B cell (primary cell): ENCODE measurements around the gene TFAP2B. TPM values are rescaled to one million over a fixed set of nuclear protein-coding genes. Genes with fewer than 3 reads are reported as not detected.

Experiments
- ATAC-seq: fragments of 200-7000 bp; cut with Tn5 transposase; one replicate; pipeline ENCODE4 v1.10.0; 2021; ENCODE audit warnings: low read depth, mild to moderate bottlenecking, moderate number of reproducible peaks, moderate library complexity
- CTCF ChIA-PET: fragments of 350-600 bp; sonication (Branson Sonifier 250); formaldehyde crosslinking; loops from one replicate; lab custom pipeline; 2021; ENCODE audit warnings: antibody characterized with exemption, inconsistent platforms; lab: Charles Lee
- POLR2A ChIA-PET: fragments of 350-600 bp; sonication (Branson Sonifier 250); formaldehyde crosslinking; loops from one replicate; lab custom pipeline; 2021; ENCODE audit warnings: antibody characterized with exemption; lab: Charles Lee
- DNase-seq: peaks from one replicate; pipeline ENCODE4 v3.0.0; 2013
- H2AFZ ChIP-seq: 2 replicates; pipeline ENCODE4 v1.6.1; 2012; ENCODE audit warnings: mild to moderate bottlenecking, low read depth, low read length; ENCODE audit not compliant: insufficient read depth, poor library complexity, severe bottlenecking
- H3K27ac ChIP-seq, 2 donors: 1 replicate in 1 of 2; 2 replicates in 1 of 2; pipeline ENCODE4 v1.5.1; 2012 to 2013; ENCODE audit warnings: low read length in 2 of 2, mild to moderate bottlenecking in 2 of 2, moderate library complexity in 1 of 2
- H3K27me3 ChIP-seq, 4 experiments: fragments of 200-600 bp in 1 of 4; sonication (generic) in 1 of 4; replicated peaks in 1 of 4; 1 replicate in 2 of 4; 2 replicates in 2 of 4; pipeline versions ENCODE4 v1.6.1 to v1.7.0; 2013 to 2016; ENCODE audit warnings: low read length in 3 of 4, mild to moderate bottlenecking in 2 of 4, mixed read lengths in 1 of 4, moderate library complexity in 1 of 4; ENCODE audit not compliant: insufficient read depth in 4 of 4, control insufficient read depth in 3 of 4; ENCODE audit errors: control extremely low read depth in 1 of 4
- H3K36me3 ChIP-seq, 2 experiments: replicated peaks in 1 of 2; 1 replicate in 1 of 2; 2 replicates in 1 of 2; pipeline versions ENCODE4 v1.6.1 to v1.7.1; 2013; ENCODE audit warnings: low read length in 1 of 2; ENCODE audit not compliant: insufficient read depth in 2 of 2, control insufficient read depth in 1 of 2; ENCODE audit errors: control extremely low read depth in 1 of 2, extremely low read depth in 1 of 2
- H3K4me1 ChIP-seq, 2 donors: fragments of 200-600 bp in 1 of 2; sonication (generic) in 1 of 2; 1 replicate in 1 of 2; 2 replicates in 1 of 2; pipeline versions ENCODE4 v1.5.1 to v1.6.1; 2013 to 2017; ENCODE audit warnings: low read length in 2 of 2; ENCODE audit not compliant: control insufficient read depth in 2 of 2, insufficient read depth in 2 of 2
- H3K4me2 ChIP-seq: replicated peaks from 2 replicates; pipeline ENCODE3; 2012; ENCODE audit warnings: mild to moderate bottlenecking, low read depth, low read length; ENCODE audit not compliant: poor library complexity, severe bottlenecking
- H3K4me3 ChIP-seq, 5 experiments: fragments of 200-600 bp in 1 of 5; sonication (generic) in 1 of 5; 1 replicate in 3 of 5; 2 replicates in 2 of 5; pipeline versions ENCODE4 v1.5.1 to v1.7.0; 2011 to 2016; ENCODE audit warnings: low read length in 4 of 5, mild to moderate bottlenecking in 4 of 5, low read depth in 2 of 5, control low read depth in 1 of 5, moderate library complexity in 1 of 5; ENCODE audit not compliant: insufficient read depth in 1 of 5; ENCODE audit errors: control extremely low read depth in 1 of 5, extremely low read depth in 1 of 5
- H3K79me2 ChIP-seq: fragments of 200-600 bp; sonication (generic); one replicate; pipeline ENCODE4 v1.6.0; 2016; ENCODE audit warnings: low read length; ENCODE audit not compliant: control insufficient read depth, insufficient read depth
- H3K9ac ChIP-seq: fragments of 200-600 bp; sonication (generic); 2 replicates; pipeline ENCODE4 v1.6.1; 2017; ENCODE audit warnings: mild to moderate bottlenecking, low read length, moderate library complexity
- H3K9me3 ChIP-seq, 3 donors: one replicate each; pipeline versions ENCODE4 v1.6.1 to v1.7.1; 2013; ENCODE audit warnings: low read length in 2 of 3; ENCODE audit not compliant: control insufficient read depth in 2 of 3, insufficient read depth in 1 of 3; ENCODE audit errors: control extremely low read depth in 1 of 3
- H4K20me1 ChIP-seq: 2 replicates; pipeline ENCODE4 v1.6.0; 2012; ENCODE audit warnings: mild to moderate bottlenecking, low read length; ENCODE audit not compliant: insufficient read depth, control insufficient read depth, poor library complexity, severe bottlenecking
- H3K27ac Mint-ChIP-seq: one replicate; pipeline ENCODE4 v1.8.0; 2021; ENCODE audit warnings: mixed read lengths
- H3K27me3 Mint-ChIP-seq: one replicate; pipeline ENCODE4 v1.8.0; 2021; ENCODE audit warnings: mixed read lengths
- H3K4me1 Mint-ChIP-seq: one replicate; pipeline ENCODE4 v1.8.0; 2021; ENCODE audit warnings: mixed read lengths
- H3K4me3 Mint-ChIP-seq: one replicate; pipeline ENCODE4 v1.8.0; 2021; ENCODE audit warnings: mixed read lengths
- H3K9me3 Mint-ChIP-seq: one replicate; pipeline ENCODE4 v1.8.0; 2022; ENCODE audit warnings: mixed read lengths; ENCODE audit not compliant: insufficient read depth
- EZH2 ChIP-seq: IDR thresholded peaks from 2 replicates; pipeline ENCODE4 v1.6.1; 2012; ENCODE audit warnings: borderline replicate concordance, low read depth, mild to moderate bottlenecking, moderate library complexity, low read length; ENCODE audit not compliant: insufficient read depth, poor library complexity, severe bottlenecking
- WGBS: methylation state at CpG from one replicate; pipeline ENCODE4 v1.1.5; 2013; ENCODE audit warnings: missing lambda C conversion rate; ENCODE audit not compliant: insufficient coverage; 5-methylcytosine and 5-hydroxymethylcytosine counted together
- intact Hi-C: fragments of 100-400 bp; cut with micrococcal nuclease; formaldehyde crosslinking; loops from one replicate; pipeline ENCODE4 v1.10.0; 2022
- polyA plus RNA-seq: library from polyadenylated mRNA; depleted of rRNA; stranded (reverse); fragments of >200 nt; gene quantifications from 2 replicates; pipeline ENCODE4 v1.2.3, GENCODE V29; 2012
- total RNA-seq, 2 donors: library from RNA; stranded (reverse); fragments of 120-200 nt in 1 of 2; gene quantifications; 1 replicate in 1 of 2; 2 replicates in 1 of 2; pipeline versions ENCODE4 v1.2.3 to v1.2.4, GENCODE V29; 2013 to 2022
- TF ChIP-seq, protein P1 (sequence below): fragments of 200-600 bp; IDR thresholded peaks from one replicate; pipeline ENCODE4 v1.8.0; 2022; ENCODE audit warnings: antibody characterized with exemption, mild to moderate bottlenecking

The TFAP2B gene
- total and polyA plus RNA-seq, 2 donors (not counting 1 experiment from before 2014, with no cell fraction given): not detected

DNA sequence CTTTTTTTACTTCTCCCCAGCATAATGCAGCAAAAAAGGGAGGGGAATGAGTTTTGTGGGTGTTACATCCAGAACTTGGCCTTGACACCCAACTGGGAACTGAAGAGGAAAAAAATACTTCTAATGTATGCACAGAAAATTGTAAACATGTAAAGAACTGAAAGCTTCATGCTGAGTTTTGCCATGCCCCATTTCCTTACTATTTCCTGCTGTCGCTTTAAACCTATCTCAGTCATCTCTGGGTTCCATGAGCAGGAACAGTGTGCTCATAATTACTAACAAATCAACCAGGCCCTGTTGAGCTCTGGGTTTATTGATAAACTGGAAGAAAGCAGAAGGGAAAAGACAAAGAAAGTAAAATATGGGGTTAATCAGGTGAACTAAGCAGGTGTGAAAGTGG is 14.2 kb downstream of the TFAP2B start:
- ChIA-PET CTCF (no interaction called here), POLR2A (no interaction called here)
- Histone ChIP-seq H3K4me3 (no peak overlapping the region), H3K79me2 (no peaks in the 10 kb centered on the region), H2AFZ (no peak overlapping the region), H3K4me1 (no peaks in the 10 kb centered on the region), H3K27ac (no peak overlapping the region), H3K4me2 (no peak overlapping the region), H4K20me1 (no peaks in the 10 kb centered on the region), H3K36me3 (no peaks in the 10 kb centered on the region), H3K9ac (no peak overlapping the region), H3K27me3 (peaks cover 0 to 25% (median 17%) of the 10 kb centered on the region in 4 experiments), H3K9me3 (peaks cover 0 to 6% (median 1%) of the 10 kb centered on the region in 3 donors)
- no peak overlapping the region for H3K27ac Mint-ChIP-seq
- intact Hi-C loops: no loop called here
- TF ChIP-seq, protein P1, sequence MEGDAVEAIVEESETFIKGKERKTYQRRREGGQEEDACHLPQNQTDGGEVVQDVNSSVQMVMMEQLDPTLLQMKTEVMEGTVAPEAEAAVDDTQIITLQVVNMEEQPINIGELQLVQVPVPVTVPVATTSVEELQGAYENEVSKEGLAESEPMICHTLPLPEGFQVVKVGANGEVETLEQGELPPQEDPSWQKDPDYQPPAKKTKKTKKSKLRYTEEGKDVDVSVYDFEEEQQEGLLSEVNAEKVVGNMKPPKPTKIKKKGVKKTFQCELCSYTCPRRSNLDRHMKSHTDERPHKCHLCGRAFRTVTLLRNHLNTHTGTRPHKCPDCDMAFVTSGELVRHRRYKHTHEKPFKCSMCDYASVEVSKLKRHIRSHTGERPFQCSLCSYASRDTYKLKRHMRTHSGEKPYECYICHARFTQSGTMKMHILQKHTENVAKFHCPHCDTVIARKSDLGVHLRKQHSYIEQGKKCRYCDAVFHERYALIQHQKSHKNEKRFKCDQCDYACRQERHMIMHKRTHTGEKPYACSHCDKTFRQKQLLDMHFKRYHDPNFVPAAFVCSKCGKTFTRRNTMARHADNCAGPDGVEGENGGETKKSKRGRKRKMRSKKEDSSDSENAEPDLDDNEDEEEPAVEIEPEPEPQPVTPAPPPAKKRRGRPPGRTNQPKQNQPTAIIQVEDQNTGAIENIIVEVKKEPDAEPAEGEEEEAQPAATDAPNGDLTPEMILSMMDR: no peak
- no peak for TF ChIP-seq EZH2
- ATAC-seq (no peak), DNase-seq (no peak)
- H3K9me3 Mint-ChIP-seq: no peaks in the 10 kb centered on the region
- H3K27me3 Mint-ChIP-seq: peaks cover 84% of the 10 kb centered on the region
- H3K4me1 Mint-ChIP-seq: no peaks in the 10 kb centered on the region
- no CpG with 5 or more reads among the region's 1 CpG for WGBS
- H3K4me3 Mint-ChIP-seq: no peak overlapping the region

- peaks cover 85% of the 10 kb centered on the region for H3K27me3 Mint-ChIP-seq
- intact Hi-C loops: no loop called here
- H3K36me3 ChIP-seq: no peaks in the 10 kb centered on the region
- POLR2A ChIA-PET: no interaction called here
- no peaks in the 10 kb centered on the region for H3K4me1 Mint-ChIP-seq
- H3K4me3 ChIP-seq: no peak overlapping the region
- H3K27me3 ChIP-seq: peaks cover 0 to 25% (median 20%) of the 10 kb centered on the region in 4 experiments
- H3K4me2 ChIP-seq: no peak overlapping the region
- peaks cover 0 to 6% (median 1%) of the 10 kb centered on the region in 3 donors for H3K9me3 ChIP-seq
- DNase-seq (no peak), ATAC-seq (no peak)
- no peaks in the 10 kb centered on the region for H4K20me1 ChIP-seq
- H3K9ac ChIP-seq: no peak overlapping the region
- no peak overlapping the region for H2AFZ ChIP-seq
- no peaks in the 10 kb centered on the region for H3K79me2 ChIP-seq
- H3K27ac ChIP-seq: no peak overlapping the region
- no peak overlapping the region for H3K27ac Mint-ChIP-seq
- H3K4me3 Mint-ChIP-seq: no peak overlapping the region
- WGBS: 90% methylated on average over 2 of the region's 5 CpGs
- TF ChIP-seq, protein P1: no peak
- no peak for TF ChIP-seq EZH2
- CTCF ChIA-PET: no interaction called here
- no peaks in the 10 kb centered on the region for H3K4me1 ChIP-seq
- H3K9me3 Mint-ChIP-seq: no peaks in the 10 kb centered on the region
Observed at GRCh38 chr6:50834929-50835410, 16.3 kb downstream of the TFAP2B start.
